B cell (primary cell): ENCODE results near the gene HMOX1. TPM values are rescaled to one million over a fixed set of nuclear protein-coding genes. Genes with fewer than 3 reads are reported as not detected.

ENCODE experiments used
- ATAC-seq: fragments of 200-7000 bp; cut with Tn5 transposase; one replicate; pipeline ENCODE4 v1.10.0; 2021; ENCODE audit warnings: low read depth, mild to moderate bottlenecking, moderate number of reproducible peaks, moderate library complexity
- CTCF ChIA-PET: fragments of 350-600 bp; sonication (Branson Sonifier 250); formaldehyde crosslinking; loops from one replicate; lab custom pipeline; 2021; ENCODE audit warnings: antibody characterized with exemption, inconsistent platforms; lab: Charles Lee
- POLR2A ChIA-PET: fragments of 350-600 bp; sonication (Branson Sonifier 250); formaldehyde crosslinking; loops from one replicate; lab custom pipeline; 2021; ENCODE audit warnings: antibody characterized with exemption; lab: Charles Lee
- DNase-seq: peaks from one replicate; pipeline ENCODE4 v3.0.0; 2013
- H2AFZ ChIP-seq: 2 replicates; pipeline ENCODE4 v1.6.1; 2012; ENCODE audit warnings: mild to moderate bottlenecking, low read depth, low read length; ENCODE audit not compliant: insufficient read depth, poor library complexity, severe bottlenecking
- H3K27ac ChIP-seq, 2 donors: 1 replicate in 1 of 2; 2 replicates in 1 of 2; pipeline ENCODE4 v1.5.1; 2012 to 2013; ENCODE audit warnings: low read length in 2 of 2, mild to moderate bottlenecking in 2 of 2, moderate library complexity in 1 of 2
- H3K27me3 ChIP-seq, 4 experiments: fragments of 200-600 bp in 1 of 4; sonication (generic) in 1 of 4; replicated peaks in 1 of 4; 1 replicate in 2 of 4; 2 replicates in 2 of 4; pipeline versions ENCODE4 v1.6.1 to v1.7.0; 2013 to 2016; ENCODE audit warnings: low read length in 3 of 4, mild to moderate bottlenecking in 2 of 4, mixed read lengths in 1 of 4, moderate library complexity in 1 of 4; ENCODE audit not compliant: insufficient read depth in 4 of 4, control insufficient read depth in 3 of 4; ENCODE audit errors: control extremely low read depth in 1 of 4
- H3K36me3 ChIP-seq, 2 experiments: replicated peaks in 1 of 2; 1 replicate in 1 of 2; 2 replicates in 1 of 2; pipeline versions ENCODE4 v1.6.1 to v1.7.1; 2013; ENCODE audit warnings: low read length in 1 of 2; ENCODE audit not compliant: insufficient read depth in 2 of 2, control insufficient read depth in 1 of 2; ENCODE audit errors: control extremely low read depth in 1 of 2, extremely low read depth in 1 of 2
- H3K4me1 ChIP-seq, 2 donors: fragments of 200-600 bp in 1 of 2; sonication (generic) in 1 of 2; 1 replicate in 1 of 2; 2 replicates in 1 of 2; pipeline versions ENCODE4 v1.5.1 to v1.6.1; 2013 to 2017; ENCODE audit warnings: low read length in 2 of 2; ENCODE audit not compliant: control insufficient read depth in 2 of 2, insufficient read depth in 2 of 2
- H3K4me2 ChIP-seq: replicated peaks from 2 replicates; pipeline ENCODE3; 2012; ENCODE audit warnings: mild to moderate bottlenecking, low read depth, low read length; ENCODE audit not compliant: poor library complexity, severe bottlenecking
- H3K4me3 ChIP-seq, 5 experiments: fragments of 200-600 bp in 1 of 5; sonication (generic) in 1 of 5; 1 replicate in 3 of 5; 2 replicates in 2 of 5; pipeline versions ENCODE4 v1.5.1 to v1.7.0; 2011 to 2016; ENCODE audit warnings: low read length in 4 of 5, mild to moderate bottlenecking in 4 of 5, low read depth in 2 of 5, control low read depth in 1 of 5, moderate library complexity in 1 of 5; ENCODE audit not compliant: insufficient read depth in 1 of 5; ENCODE audit errors: control extremely low read depth in 1 of 5, extremely low read depth in 1 of 5
- H3K79me2 ChIP-seq: fragments of 200-600 bp; sonication (generic); one replicate; pipeline ENCODE4 v1.6.0; 2016; ENCODE audit warnings: low read length; ENCODE audit not compliant: control insufficient read depth, insufficient read depth
- H3K9ac ChIP-seq: fragments of 200-600 bp; sonication (generic); 2 replicates; pipeline ENCODE4 v1.6.1; 2017; ENCODE audit warnings: mild to moderate bottlenecking, low read length, moderate library complexity
- H3K9me3 ChIP-seq, 3 donors: one replicate each; pipeline versions ENCODE4 v1.6.1 to v1.7.1; 2013; ENCODE audit warnings: low read length in 2 of 3; ENCODE audit not compliant: control insufficient read depth in 2 of 3, insufficient read depth in 1 of 3; ENCODE audit errors: control extremely low read depth in 1 of 3
- H4K20me1 ChIP-seq: 2 replicates; pipeline ENCODE4 v1.6.0; 2012; ENCODE audit warnings: mild to moderate bottlenecking, low read length; ENCODE audit not compliant: insufficient read depth, control insufficient read depth, poor library complexity, severe bottlenecking
- H3K27ac Mint-ChIP-seq: one replicate; pipeline ENCODE4 v1.8.0; 2021; ENCODE audit warnings: mixed read lengths
- H3K27me3 Mint-ChIP-seq: one replicate; pipeline ENCODE4 v1.8.0; 2021; ENCODE audit warnings: mixed read lengths
- H3K4me1 Mint-ChIP-seq: one replicate; pipeline ENCODE4 v1.8.0; 2021; ENCODE audit warnings: mixed read lengths
- H3K4me3 Mint-ChIP-seq: one replicate; pipeline ENCODE4 v1.8.0; 2021; ENCODE audit warnings: mixed read lengths
- H3K9me3 Mint-ChIP-seq: one replicate; pipeline ENCODE4 v1.8.0; 2022; ENCODE audit warnings: mixed read lengths; ENCODE audit not compliant: insufficient read depth
- CTCF ChIP-seq: fragments of 200-600 bp; IDR thresholded peaks from one replicate; pipeline ENCODE4 v1.8.0; 2022; ENCODE audit warnings: antibody characterized with exemption, mild to moderate bottlenecking
- EZH2 ChIP-seq: IDR thresholded peaks from 2 replicates; pipeline ENCODE4 v1.6.1; 2012; ENCODE audit warnings: borderline replicate concordance, low read depth, mild to moderate bottlenecking, moderate library complexity, low read length; ENCODE audit not compliant: insufficient read depth, poor library complexity, severe bottlenecking
- WGBS: methylation state at CpG from one replicate; pipeline ENCODE4 v1.1.5; 2013; ENCODE audit warnings: missing lambda C conversion rate; ENCODE audit not compliant: insufficient coverage; 5-methylcytosine and 5-hydroxymethylcytosine counted together
- intact Hi-C: fragments of 100-400 bp; cut with micrococcal nuclease; formaldehyde crosslinking; loops from one replicate; pipeline ENCODE4 v1.10.0; 2022
- polyA plus RNA-seq: library from polyadenylated mRNA; depleted of rRNA; stranded (reverse); fragments of >200 nt; gene quantifications from 2 replicates; pipeline ENCODE4 v1.2.3, GENCODE V29; 2012
- total RNA-seq, 2 donors: library from RNA; stranded (reverse); fragments of 120-200 nt in 1 of 2; gene quantifications; 1 replicate in 1 of 2; 2 replicates in 1 of 2; pipeline versions ENCODE4 v1.2.3 to v1.2.4, GENCODE V29; 2013 to 2022

Gene HMOX1
- total and polyA plus RNA-seq, 2 donors (not counting 1 experiment from before 2014, with no cell fraction given) = 9.4 to 21.9 TPM

DNA sequence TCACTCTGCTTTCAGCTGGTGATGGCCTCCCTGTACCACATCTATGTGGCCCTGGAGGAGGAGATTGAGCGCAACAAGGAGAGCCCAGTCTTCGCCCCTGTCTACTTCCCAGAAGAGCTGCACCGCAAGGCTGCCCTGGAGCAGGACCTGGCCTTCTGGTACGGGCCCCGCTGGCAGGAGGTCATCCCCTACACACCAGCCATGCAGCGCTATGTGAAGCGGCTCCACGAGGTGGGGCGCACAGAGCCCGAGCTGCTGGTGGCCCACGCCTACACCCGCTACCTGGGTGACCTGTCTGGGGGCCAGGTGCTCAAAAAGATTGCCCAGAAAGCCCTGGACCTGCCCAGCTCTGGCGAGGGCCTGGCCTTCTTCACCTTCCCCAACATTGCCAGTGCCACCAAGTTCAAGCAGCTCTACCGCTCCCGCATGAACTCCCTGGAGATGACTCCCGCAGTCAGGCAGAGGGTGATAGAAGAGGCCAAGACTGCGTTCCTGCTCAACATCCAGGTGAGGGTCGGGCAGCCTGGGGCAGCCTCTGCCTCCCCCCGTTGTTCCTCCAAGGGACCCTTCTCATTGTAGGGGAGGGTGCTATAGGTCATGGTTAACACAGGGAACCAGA, 5.9 kb downstream of the HMOX1 start:
- Histone ChIP-seq H2AFZ (no peak overlapping the region), H3K4me3 (no peak overlapping the region), H4K20me1 (no peaks in the 10 kb centered on the region), H3K9ac (no peak overlapping the region), H3K4me2 (no peak overlapping the region), H3K79me2 (no peaks in the 10 kb centered on the region), H3K27me3 (peaks cover 0 to 6% (median 2%) of the 10 kb centered on the region in 4 experiments), H3K4me1 (peaks cover 3 to 11% of the 10 kb centered on the region in 2 donors), H3K36me3 (peaks cover 0 to 9% of the 10 kb centered on the region in 2 experiments), H3K27ac (no peak overlapping the region), H3K9me3 (no peaks in the 10 kb centered on the region)
- Mint-ChIP-seq H3K9me3 (no peaks in the 10 kb centered on the region), H3K4me1 (peaks cover 12% of the 10 kb centered on the region), H3K4me3 (no peak overlapping the region), H3K27me3 (no peaks in the 10 kb centered on the region), H3K27ac (no peak overlapping the region)
- WGBS = 98% methylated on average over 15 of the region's 19 CpGs
- TF ChIP-seq CTCF (no peak), EZH2 (no peak)
- no peak for DNase-seq
- ChIA-PET CTCF (interaction anchor here (2.2 kb wide), 1 partner anchor 34 kb away, joined by 6 read pairs; no protein-coding TSS in a partner anchor), POLR2A (interaction anchor here (0.6 kb wide), 1 partner anchor 9 kb away, joined by 4 read pairs; no protein-coding TSS in a partner anchor)
- no peak for ATAC-seq
- intact Hi-C loops = no loop called here

DNA sequence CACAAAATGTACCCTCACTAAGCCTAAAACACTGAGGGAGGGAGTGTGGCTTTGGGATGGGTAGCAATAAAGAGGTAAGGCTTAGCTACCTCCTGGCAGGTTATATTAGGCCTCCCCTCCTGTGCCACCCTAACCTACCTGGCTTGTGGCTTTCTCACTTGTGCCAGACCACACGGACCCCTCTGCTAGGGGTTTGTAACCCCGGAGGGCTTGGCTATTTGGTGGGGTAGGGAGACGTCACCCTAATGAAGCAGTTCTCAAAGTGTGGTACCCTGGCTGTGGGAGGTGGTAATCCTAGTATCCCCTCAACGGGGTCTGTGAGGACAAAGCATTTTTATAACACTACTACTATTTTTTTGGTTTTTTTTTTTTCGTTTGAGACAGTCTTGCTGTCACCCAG, 10.0 kb downstream of the HMOX1 start:
- Histone ChIP-seq H2AFZ (no peak overlapping the region), H3K27ac (no peak overlapping the region), H3K9me3 (no peaks in the 10 kb centered on the region), H3K9ac (no peak overlapping the region), H3K36me3 (peaks cover 0 to 13% of the 10 kb centered on the region in 2 experiments), H4K20me1 (no peaks in the 10 kb centered on the region), H3K79me2 (no peaks in the 10 kb centered on the region), H3K4me3 (no peak overlapping the region), H3K27me3 (no peaks in the 10 kb centered on the region), H3K4me1 (peaks cover 9 to 18% of the 10 kb centered on the region in 2 donors), H3K4me2 (no peak overlapping the region)
- CTCF ChIA-PET = interaction anchor here (0.7 kb wide), 1 partner anchor 16 kb away, joined by 4 read pairs; no protein-coding TSS in a partner anchor
- Mint-ChIP-seq H3K4me1 (peaks cover 23% of the 10 kb centered on the region), H3K27ac (no peak overlapping the region), H3K4me3 (no peak overlapping the region), H3K9me3 (no peaks in the 10 kb centered on the region), H3K27me3 (no peaks in the 10 kb centered on the region)
- intact Hi-C loops = no loop called here
- DNase-seq = no peak
- ATAC-seq = no peak
- TF ChIP-seq CTCF (no peak), EZH2 (no peak)
- no CpG with 5 or more reads among the region's 5 CpGs for WGBS
- POLR2A ChIA-PET = interaction anchor here (0.7 to 2.5 kb wide), 4 partner anchors 11 to 34 kb away, joined by 3 to 19 read pairs (median 4); partner anchors contain the start of gene HMOX1
